BE2C (cell line): ENCODE measurements around the gene LBX1. TPM values are rescaled to one million over a fixed set of nuclear protein-coding genes. Genes with fewer than 3 reads are reported as not detected.

Source experiments
- DNase-seq: peaks from one replicate; pipeline ENCODE4 v3.0.0-alpha.2; 2020
- H3K27me3 ChIP-seq: fragments of 250-450 bp; sonication (Bioruptor Pico); 2 replicates; pipeline ENCODE4 v1.5.1; 2020; ENCODE audit warnings: mild to moderate bottlenecking
- H3K36me3 ChIP-seq: fragments of 250-450 bp; sonication (Bioruptor Pico); 2 replicates; pipeline ENCODE4 v1.5.1; 2020; ENCODE audit warnings: mild to moderate bottlenecking
- H3K4me1 ChIP-seq: fragments of 250-450 bp; sonication (Bioruptor Pico); 2 replicates; pipeline ENCODE4 v1.5.1; 2020
- H3K4me3 ChIP-seq: 2 replicates; pipeline ENCODE4 v1.5.1; 2011; ENCODE audit warnings: low read depth, low read length
- H3K9me3 ChIP-seq: fragments of 250-450 bp; sonication (Bioruptor Pico); 2 replicates; pipeline ENCODE4 v1.5.1; 2020
- CTCF ChIP-seq: IDR thresholded peaks from 2 replicates; pipeline ENCODE4 v1.5.1; 2012; ENCODE audit warnings: mild to moderate bottlenecking, low read depth, low read length
- polyA plus RNA-seq: library from polyadenylated mRNA; unstranded; fragments of >200 nt; gene quantifications from one replicate; pipeline ENCODE4 v1.2.1, GENCODE V29; 2012; ENCODE audit warnings: low read depth, missing spikeins; ENCODE audit not compliant: insufficient read length, insufficient read depth

The LBX1 gene
- not detected for polyA plus RNA-seq

- DNase-seq = no peak
- Histone ChIP-seq H3K27me3 (peaks cover 87% of the 10 kb centered on the region), H3K4me1 (no peaks in the 10 kb centered on the region), H3K4me3 (peak within 1 kb of the TSS; percentile 23), H3K9me3 (no peaks in the 10 kb centered on the region), H3K36me3 (no peaks in the 10 kb centered on the region)
- no peak for TF ChIP-seq CTCF
Observed at GRCh38 chr10:101229266-101230182, at the start of gene LBX1. LBX1 (minus strand) TSS chr10:101229463; CDS start chr10:101228815, 648 bp downstream.

GRCh38 chr10:101273741-101274140 is 44.5 kb upstream of the LBX1 start:
- no peak for DNase-seq
- Histone ChIP-seq H3K9me3 (no peaks in the 10 kb centered on the region), H3K27me3 (no peaks in the 10 kb centered on the region), H3K4me1 (no peaks in the 10 kb centered on the region), H3K4me3 (no peak overlapping the region), H3K36me3 (no peaks in the 10 kb centered on the region)
- no peak for TF ChIP-seq CTCF

GRCh38 chr10:101273330-101273729 is 44.1 kb upstream of the LBX1 start:
- Histone ChIP-seq H3K27me3 (no peaks in the 10 kb centered on the region), H3K36me3 (no peaks in the 10 kb centered on the region), H3K4me1 (no peaks in the 10 kb centered on the region), H3K4me3 (no peak overlapping the region), H3K9me3 (no peaks in the 10 kb centered on the region)
- no peak for DNase-seq
- no peak for TF ChIP-seq CTCF

- peak; percentile 72 for DNase-seq
- H3K4me1 ChIP-seq = no peaks in the 10 kb centered on the region
- no peaks in the 10 kb centered on the region for H3K36me3 ChIP-seq
- no peaks in the 10 kb centered on the region for H3K27me3 ChIP-seq
- no peak overlapping the region for H3K4me3 ChIP-seq
- TF ChIP-seq CTCF = peak; percentile 84
- H3K9me3 ChIP-seq = no peaks in the 10 kb centered on the region
Observed at GRCh38 chr10:101272229-101272868, 43.1 kb upstream of the LBX1 start.

GRCh38 chr10:101270763-101271162 is 41.5 kb upstream of the LBX1 start:
- Histone ChIP-seq H3K4me3 (no peak overlapping the region), H3K9me3 (no peaks in the 10 kb centered on the region), H3K27me3 (no peaks in the 10 kb centered on the region), H3K4me1 (no peaks in the 10 kb centered on the region), H3K36me3 (no peaks in the 10 kb centered on the region)
- no peak for TF ChIP-seq CTCF
- no peak for DNase-seq

GRCh38 chr10:101267776-101268175 is 38.5 kb upstream of the LBX1 start:
- H3K4me1 ChIP-seq = no peaks in the 10 kb centered on the region
- H3K4me3 ChIP-seq = no peak overlapping the region
- TF ChIP-seq CTCF = no peak
- H3K36me3 ChIP-seq = no peaks in the 10 kb centered on the region
- no peaks in the 10 kb centered on the region for H3K9me3 ChIP-seq
- no peaks in the 10 kb centered on the region for H3K27me3 ChIP-seq
- no peak for DNase-seq
